NCI-H226 (cell line): ENCODE measurements around the gene DCST2.
"Not testable (repeated sequence)": the region's sequence is repeated elsewhere in the genome, so short reads cannot be mapped to it uniquely, and the experiment has no call there.

Source experiments
- DNase-seq: peaks from one replicate; pipeline ENCODE4 v3.0.0-alpha.2; 2015

The DCST2 gene

DNA sequence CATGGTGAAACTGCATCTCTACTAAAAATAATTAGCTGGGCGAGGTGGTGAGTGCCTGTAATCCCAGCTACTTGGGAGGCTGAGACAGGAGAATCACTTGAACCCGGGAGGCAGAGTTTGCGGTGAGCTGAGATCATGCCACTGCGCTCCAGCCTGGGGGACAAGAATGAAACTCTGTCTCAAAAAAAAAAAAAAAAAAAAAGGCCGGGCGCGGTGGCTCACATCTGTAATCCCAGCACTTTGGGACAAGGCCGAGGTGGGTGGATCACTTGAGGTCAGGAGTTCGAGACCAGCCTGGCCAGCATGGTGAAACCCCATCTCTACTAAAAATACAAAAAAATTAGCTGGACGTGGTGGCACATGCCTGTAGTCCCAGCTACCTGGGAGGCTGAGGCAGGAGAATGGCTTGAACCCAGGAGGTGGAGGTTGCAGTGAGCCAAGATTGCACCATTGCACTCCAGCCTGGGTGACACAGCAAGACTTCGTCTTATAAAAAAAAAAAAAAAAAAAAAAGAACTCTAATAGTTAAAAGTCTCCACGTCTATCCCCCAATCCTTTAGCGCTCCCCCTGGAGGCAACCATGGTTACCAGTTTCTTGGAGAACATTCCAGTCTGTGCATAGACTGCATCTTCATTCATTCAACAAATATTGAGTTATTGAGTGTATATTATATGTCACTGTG lies 38.1 kb downstream of the DCST2 start:
- DNase-seq, result peak; percentile 55

DNA sequence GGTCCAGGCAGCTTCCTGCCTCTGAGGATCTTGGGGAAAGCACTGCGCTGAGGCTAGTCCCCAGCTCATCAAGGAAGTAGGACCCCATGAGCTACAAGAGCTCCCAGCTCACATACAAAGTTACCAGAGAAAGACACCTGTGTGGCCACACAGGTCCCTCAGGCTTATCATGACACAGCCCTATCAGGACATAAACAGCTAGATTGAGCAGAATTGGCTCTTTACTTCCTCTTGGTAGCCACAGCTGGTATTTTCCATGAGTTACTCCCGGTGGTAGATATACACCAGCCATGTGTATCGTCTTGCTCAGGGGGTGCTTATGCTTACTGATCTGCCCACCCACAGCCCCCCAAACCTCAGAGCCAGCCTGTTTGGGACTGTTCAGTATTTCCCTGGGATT lies 39.0 kb downstream of the DCST2 start:
- DNase-seq, result no peak

DNA sequence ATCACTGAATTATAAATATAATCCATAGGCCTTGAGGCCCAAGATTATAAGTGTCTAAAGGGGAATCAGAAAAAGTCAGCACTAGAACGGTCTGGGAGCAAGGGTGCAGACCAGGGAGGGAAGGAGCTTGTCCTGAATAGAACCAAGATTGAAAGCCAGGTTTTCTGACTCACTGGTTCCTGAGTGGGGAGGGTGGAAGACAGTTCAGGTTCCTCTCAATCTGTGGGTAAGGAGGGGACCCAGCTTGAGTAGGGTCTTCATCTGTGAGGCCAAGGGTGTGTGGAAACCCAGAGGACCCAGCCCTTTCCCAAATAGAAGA lies 39.4 kb downstream of the DCST2 start:
- DNase-seq, result no peak

DNA sequence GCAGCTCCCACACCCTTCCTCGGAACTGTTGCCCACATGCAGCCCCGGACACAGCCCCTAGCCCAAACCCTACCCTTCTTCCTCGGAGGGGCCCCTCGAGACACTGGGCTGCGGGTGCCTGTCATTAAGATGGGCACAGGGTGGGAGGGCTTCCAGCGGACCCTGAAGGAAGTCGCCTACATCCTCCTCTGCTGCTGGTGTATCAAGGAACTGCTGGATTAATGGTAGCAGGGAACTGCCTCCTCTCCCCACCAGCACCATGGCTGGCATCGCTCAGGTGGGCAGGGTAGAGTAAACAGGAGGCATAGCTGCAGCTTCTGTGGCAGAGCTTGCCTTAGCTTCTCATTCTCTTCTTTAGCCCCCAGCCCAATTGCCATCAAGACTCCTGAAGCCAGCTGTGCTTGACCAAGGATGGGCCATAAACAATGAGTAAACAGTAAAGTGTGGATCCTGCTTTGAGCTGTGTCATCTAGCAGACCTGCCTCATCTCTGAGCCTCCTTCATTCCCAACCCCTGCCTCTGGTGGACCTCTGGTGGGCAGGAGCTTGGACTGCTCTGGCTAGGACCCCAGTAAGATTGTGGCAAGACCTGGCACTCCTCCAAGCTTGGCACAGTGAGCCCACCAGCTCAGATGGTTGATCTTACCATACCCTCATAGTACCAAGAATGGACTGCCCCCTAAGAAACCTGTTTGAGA lies 39.9 kb downstream of the DCST2 start, which contains the start of gene LENEP:
Gene LENEP (plus strand): TSS at position 15 of the 697 bp plus-strand sequence. CDS start 22 bp downstream, at position 37.
- no peak for DNase-seq

DNA sequence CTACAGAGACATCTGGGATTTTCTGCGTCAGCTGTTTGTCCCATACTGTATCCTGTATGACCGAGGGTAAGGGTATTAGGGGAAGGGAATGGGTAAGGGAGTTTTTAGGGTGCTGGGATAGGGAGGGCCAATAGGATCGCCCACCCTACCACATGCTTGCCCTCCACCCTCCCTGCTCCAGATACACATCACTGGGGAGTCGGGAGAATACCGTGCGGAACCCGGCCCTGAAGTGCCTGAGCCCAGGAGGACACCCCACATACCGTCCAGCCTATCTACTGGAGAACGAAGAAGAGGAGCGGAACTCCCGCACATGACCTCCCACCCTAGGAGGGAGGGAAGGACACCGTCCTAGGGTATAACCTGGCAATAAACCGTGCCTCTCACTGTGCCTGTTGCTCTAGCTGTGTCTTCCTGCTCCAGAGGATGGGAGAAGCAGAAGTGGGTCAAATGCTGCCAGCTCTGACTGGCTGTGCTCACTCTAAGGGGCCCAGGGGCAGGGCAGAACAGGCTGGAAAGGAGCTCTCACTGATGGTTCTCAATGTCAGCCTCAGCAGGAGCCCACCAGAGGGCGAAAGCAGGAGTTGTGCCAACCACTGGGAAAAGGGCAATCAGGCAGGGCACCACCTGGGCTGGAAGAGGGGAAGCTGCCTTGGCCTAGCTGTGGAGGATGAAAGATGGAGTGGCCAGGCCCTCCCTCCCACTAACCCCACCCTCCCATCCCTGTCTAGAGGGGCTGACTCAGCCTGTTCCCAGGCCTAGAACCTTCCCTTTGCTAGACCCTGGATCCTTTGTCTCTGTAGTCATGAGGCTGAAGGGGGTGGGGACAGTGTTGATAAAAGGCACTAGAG lies 40.6 kb downstream of the DCST2 start:
- DNase-seq, result peak; percentile 54

DNA sequence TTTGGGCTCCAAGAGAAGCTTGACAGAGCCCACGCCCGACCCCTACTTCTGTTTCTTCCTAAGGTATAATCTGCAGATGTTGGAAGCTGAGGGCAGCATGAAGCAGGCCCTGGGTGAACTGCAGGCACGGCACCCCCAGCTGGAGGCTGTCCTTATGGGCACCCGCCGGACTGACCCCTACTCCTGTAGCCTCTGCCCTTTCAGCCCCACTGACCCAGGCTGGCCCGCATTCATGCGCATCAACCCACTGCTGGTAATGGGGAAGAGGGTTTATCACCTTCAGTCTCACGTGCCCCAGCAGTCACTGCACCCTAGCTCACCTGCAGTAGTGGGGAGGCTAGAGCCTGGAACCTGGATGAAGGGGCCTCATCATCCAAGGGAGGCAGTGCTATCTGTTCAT lies 43.3 kb downstream of the DCST2 start:
- no peak for DNase-seq

DNA sequence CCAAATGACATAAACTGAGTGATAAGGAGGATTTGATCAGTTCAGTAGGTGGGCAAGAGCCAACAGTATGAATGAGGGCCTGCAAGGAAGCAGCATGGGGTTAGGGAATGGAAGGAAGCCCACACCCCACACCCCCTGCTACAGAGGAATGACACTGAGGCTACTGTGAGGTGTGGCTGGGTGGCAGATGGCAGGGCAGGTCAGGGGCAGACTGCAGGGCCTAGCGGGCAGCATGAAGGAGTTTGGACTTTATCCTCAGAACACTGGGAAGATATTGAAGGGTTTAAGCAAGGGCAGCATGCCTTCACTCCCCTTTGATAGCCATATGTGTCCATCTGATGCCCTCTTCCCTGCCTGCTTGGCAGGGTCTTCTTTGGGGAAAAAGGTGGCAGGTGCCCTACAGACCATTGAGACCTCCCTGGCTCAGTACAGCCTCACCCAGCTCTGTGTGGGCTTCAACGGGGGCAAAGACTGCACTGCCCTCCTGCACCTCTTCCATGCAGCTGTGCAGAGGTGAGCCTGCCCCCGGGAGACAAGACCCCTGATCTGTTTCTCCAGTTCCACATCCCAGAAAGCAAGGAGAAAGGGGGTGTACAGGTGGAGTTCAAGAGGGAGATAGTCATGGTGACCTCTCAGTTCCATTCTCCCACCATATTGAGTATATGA lies 44.3 kb downstream of the DCST2 start:
- DNase-seq, result no peak

DNA sequence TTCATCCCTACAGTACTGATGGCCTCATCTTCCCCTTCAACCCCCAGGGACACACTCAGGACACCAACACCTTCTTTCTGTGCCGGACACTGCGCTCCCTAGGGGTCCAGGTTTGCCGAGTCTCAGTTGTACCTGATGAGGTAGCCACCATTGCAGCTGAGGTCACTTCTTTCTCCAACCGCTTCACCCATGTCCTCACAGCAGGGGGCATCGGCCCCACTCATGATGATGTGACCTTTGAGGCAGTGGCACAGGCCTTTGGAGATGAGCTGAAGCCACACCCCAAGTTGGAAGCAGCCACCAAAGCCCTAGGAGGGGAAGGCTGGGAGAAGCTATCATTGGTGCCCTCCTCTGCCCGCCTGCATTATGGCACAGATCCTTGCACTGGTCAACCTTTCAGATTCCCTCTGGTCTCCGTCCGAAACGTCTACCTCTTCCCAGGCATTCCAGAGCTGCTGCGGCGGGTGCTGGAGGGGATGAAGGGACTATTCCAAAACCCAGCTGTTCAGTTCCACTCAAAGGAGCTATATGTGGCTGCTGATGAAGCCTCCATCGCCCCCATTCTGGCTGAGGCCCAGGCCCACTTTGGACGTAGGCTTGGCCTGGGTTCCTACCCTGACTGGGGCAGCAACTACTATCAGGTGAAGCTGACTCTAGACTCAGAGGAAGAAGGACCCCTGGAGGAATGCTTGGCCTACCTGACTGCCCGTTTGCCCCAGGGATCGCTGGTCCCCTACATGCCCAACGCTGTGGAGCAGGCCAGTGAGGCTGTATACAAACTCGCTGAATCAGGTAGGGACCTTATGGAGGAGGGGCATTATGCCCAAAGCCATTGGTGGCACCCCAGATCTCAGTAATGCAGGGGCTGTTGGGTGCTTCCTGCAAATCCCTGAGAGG lies 45.3 kb downstream of the DCST2 start:
- DNase-seq, result no peak

DNA sequence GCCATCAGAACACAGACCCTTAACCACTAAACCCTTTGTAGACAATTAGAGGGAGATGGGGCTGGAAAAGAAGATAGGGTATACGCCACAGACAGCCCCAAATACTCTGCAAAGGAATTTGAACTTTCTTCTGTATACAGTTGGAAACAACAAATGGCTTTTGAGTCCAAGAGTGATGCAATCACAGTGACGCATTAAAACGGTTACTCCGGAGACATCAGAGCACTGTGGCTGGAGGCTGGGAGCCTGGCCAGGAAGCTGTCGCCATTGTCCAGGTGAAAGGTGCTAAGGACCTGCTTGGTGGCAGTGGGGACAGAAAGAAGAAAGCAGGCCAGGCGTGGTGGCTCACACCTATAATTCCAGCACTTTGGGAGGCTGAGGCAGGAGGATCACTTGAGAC lies 46.3 kb downstream of the DCST2 start:
- no peak for DNase-seq

DNA sequence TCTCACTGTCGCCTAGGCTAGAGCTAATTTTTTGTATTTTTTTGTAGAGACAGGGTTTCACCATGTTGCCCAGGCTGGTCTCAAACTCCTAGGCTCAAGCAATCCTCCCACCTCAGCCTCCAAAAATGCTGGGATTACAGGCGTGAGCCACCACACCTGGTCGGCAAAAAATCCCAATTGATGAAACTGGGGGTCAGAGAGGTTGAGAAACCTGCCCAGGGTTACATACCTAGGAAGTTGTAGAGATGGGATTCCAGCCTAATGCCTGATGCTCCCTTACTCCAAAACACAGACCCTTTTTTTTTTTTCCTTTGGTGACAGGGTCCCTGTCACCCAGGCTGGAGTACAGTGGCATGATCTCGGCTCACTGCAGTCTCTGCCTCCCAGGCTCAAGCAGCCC lies 46.8 kb downstream of the DCST2 start:
- not testable (repeated sequence) for DNase-seq

DNA sequence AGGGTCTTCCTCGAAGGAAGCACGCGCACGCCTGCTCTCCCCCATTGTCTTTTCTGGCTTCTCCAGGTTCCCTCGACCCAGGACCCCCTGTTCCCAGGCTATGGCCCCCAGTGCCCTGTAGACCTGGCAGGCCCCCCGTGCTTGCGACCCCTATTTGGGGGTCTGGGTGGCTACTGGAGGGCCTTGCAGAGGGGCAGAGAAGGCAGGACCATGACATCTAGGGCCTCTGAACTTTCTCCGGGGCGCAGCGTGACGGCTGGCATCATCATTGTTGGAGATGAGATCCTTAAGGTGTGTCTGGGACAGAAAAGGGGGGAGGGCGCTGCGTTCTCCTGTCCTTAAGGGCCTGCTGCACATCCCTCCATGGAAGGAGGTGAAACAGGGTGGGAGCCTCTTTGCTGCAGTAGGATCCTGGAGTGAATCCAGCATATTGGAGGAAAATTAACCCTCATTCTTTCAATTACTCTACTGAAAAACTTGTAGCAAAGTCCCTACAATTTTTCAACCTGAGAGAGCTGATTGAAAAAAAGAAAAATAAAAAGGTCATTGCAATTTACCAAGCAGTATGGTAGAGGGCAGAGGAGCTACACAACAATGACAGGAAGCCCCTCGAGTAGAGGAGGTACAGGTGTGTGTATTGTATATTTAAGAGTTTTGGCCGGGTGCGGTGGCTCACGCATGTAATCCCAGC lies 49.7 kb downstream of the DCST2 start:
- no peak for DNase-seq

DNA sequence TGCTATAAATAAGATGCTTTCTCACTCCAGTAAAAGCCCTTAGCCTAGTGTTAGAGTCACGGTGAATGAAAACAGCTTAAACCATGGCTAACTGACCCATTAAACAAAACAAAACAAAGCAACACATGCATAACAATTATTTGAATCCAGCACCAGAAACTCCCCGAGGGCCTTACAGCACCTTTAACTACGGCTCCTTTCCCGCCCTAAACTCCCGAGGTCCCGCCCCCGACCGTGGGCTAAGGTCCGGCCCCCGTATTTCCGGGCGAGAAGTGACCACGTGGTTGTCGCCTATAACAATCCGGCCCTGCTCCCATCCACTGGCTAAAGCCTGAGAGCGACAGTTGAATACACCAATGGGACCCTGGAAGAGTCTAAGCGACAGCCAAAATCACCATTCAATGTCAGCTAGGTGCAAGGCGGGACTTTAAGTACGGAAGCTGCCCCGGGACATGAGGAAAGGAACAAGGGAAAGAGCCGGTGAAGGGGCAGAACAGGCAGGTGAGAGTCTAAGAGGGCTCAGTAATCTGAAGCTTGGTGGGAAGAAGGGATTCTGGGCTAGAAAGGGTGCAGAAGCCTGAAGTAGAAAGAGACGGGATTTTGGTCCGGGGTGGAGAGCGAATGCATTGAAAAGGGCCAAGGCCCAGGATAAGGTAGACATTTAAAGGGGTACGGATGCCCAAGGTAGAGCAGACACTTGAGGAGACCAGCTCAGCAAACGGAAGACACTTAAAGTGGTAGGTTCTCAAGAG lies 50.5 kb downstream of the DCST2 start, which contains the start of gene FLAD1:
Gene FLAD1 (plus strand): TSS at position 448 of the 752 bp plus-strand sequence. CDS start 351 bp downstream, outside the sequence.
- peak; percentile 99 for DNase-seq

DNA sequence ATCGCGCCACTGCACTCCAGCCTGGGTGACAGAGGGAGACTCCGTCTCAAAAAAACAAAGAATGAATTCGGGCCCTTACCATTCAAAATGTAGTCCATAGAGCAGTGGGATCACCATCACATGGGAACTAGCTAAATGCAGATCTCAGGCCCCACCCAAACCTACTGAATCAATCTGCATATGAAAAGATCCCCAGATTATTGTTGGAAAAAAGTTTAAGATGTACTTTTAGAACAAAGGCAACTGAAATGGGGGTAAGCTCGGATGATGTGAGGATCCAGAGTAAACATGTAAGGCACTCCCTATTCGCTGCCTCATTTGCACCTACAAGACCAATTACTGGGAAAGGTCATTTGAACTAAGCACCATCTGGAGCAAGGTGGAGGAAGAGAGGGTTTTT lies 51.2 kb downstream of the DCST2 start:
- DNase-seq, result no peak

DNA sequence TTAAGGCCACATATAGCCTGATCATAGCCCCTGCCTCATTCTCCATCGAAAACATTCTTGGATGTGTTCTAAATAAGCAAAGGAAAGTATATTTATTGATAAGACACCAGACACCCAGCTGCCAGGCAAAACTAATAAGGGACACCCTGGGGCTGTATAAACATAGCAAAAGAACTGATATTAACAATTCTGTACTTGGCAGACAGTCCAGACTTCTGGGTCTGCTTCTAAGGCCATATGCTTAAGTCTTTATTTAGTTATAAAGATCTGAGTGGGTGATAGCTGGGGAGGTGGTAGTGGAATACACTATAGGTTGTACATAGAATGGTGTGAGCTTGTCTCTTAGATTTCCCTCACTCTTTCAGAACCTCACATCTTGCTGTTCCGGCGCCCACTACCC lies 55.2 kb downstream of the DCST2 start:
- no peak for DNase-seq

DNA sequence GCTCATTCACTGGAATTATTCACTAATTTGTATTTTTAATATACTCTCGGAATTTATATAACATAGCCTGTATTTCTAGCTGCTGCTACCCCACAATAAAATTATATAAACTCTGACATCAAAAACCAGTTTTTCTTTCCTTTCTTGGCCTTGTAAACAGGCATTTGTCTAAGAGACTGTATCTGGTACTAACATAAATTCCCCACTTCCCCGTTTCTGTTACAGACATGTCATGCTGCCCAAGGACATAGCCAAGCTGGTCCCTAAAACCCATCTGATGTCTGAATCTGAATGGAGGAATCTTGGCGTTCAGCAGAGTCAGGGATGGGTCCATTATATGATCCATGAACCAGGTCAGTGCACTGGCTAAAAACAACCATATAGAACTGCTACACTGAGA lies 55.8 kb downstream of the DCST2 start:
- not testable (repeated sequence) for DNase-seq

DNA sequence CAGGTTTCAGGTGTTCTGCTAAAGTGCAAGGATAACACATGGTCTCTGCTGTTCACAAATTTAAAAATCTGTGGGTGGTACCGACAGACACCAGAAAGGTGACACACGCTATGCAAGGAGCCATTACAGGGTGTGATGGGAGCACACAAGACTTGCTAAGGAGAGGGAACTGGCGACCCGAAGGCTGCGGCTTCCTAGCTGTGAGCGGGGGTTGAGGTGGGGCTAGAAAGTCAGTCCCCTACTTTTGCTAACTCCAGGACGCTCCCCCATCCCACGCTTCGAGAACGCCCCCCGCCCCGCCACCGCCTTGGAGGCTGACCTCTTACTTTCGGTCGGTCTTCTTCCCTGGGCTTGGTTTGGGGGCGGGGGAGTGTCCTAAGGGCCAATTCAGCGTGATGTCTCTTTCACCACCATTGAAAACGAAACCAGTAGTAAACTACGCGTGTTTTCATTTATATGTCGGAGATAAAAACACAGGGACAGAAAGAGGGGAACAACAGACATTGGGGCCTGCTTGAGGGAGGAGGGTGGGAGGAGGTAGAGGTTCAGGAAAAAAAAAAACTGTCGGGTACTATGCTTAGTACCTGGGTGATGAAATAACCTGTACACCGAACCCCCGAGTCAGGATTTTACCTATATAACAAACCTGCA lies 58.0 kb downstream of the DCST2 start:
- DNase-seq, result peak; percentile 51

DNA sequence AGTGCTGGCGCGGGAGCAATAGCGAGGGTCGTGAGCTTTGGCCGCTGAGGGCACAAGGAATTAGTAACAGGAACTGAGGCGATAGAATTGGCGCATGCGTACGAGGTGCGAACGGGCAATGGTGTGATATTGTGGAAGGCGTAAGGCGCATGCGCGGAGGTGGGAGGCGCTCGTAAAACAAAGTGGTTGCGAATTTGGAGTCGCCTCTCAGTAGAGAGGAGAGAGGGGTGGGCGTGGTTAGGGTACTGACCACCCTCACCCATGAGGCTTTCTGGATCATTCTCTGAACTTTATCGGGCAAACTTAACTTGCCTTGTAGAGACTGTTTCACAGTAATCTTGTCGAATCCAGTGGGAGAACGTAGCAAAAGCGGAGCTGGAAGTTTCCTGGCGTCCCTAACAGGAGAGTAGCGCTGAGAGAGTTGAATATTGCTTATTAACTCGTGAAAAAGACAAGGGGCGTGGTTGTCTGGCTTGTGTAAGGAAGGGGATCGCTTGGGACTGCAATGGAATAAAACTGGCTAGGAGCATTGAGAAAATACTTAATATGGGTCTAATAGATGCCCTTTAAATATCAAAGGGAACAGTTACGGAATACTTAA lies 58.7 kb downstream of the DCST2 start:
- peak; percentile 90 for DNase-seq

DNA sequence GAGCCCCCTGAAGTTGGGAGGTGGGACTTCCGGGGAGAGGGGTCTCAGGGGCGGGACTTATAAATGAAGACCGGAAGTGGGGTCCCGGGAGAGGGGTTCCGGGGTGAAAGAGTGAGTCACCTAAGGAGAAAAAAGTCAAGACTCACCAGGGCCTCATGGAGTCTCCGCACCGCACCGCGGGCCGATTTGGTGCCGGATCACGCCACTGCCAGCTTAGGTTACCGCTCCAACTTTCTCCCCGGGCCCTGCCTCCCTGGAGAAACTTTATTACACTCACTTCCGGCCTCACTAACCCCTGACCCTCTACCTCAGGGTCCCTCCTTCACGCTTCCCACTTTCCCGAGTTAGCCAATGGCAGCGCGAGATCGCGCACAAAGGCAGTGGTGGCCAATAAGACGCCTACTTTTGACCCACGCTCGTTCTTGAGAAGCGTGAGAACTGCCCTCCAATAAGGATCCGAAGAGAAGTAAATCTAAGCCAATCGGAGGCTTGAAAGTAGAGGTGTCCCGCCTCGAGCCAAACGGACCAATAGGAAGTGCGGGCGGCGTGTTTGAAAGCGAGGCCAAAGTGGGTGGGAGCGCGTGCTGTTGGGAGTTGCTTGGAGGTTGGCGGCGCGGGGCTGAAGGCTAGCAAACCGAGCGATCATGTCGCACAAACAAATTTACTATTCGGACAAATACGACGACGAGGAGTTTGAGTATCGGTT lies 59.3 kb downstream of the DCST2 start, which contains the start of gene CKS1B:
Gene CKS1B (plus strand): TSS at position 580 of the 706 bp plus-strand sequence. CDS start 65 bp downstream, at position 645.
- peak; percentile 100 for DNase-seq
